ENCODE measurements around the gene UBE2E2.

UBE2E2 gene

GRCh38 chr3:23485922-23486321 lies 282.8 kb downstream of the UBE2E2 start:
- DNase-seq: no peak

- DNase-seq: no peak
These were observed 283.9 kb downstream of the UBE2E2 start for GRCh38 chr3:23487015-23487414.

- DNase-seq: no peak
These were observed 285.5 kb downstream of the UBE2E2 start for GRCh38 chr3:23488618-23489017.

GRCh38 chr3:23489300-23490158 lies 286.4 kb downstream of the UBE2E2 start:
- DNase-seq: no peak

GRCh38 chr3:23490459-23490858 lies 287.3 kb downstream of the UBE2E2 start:
- no peak for DNase-seq

GRCh38 chr3:23492057-23492456 lies 288.9 kb downstream of the UBE2E2 start:
- no peak for DNase-seq

GRCh38 chr3:23493889-23494288 lies 290.8 kb downstream of the UBE2E2 start:
- DNase-seq: no peak

GRCh38 chr3:23494967-23495366 lies 291.8 kb downstream of the UBE2E2 start:
- DNase-seq: no peak

- DNase-seq: no peak
These were observed 292.4 kb downstream of the UBE2E2 start for GRCh38 chr3:23495507-23495906.

- DNase-seq: no peak
These were observed 293.0 kb downstream of the UBE2E2 start for GRCh38 chr3:23496165-23496564.

GRCh38 chr3:23497156-23497555 lies 294.0 kb downstream of the UBE2E2 start:
- DNase-seq: no peak

- DNase-seq: no peak
These were observed 298.2 kb downstream of the UBE2E2 start for GRCh38 chr3:23501201-23501802.

- DNase-seq: no peak
These were observed 305.3 kb downstream of the UBE2E2 start for GRCh38 chr3:23508464-23508863.

- DNase-seq: no peak
These were observed 315.3 kb downstream of the UBE2E2 start for GRCh38 chr3:23518441-23518840.

- DNase-seq: no peak
These were observed 316.4 kb downstream of the UBE2E2 start for GRCh38 chr3:23519314-23520208.

- DNase-seq: no peak
These were observed 324.2 kb downstream of the UBE2E2 start for GRCh38 chr3:23527326-23527725.

- no peak for DNase-seq
These were observed 330.5 kb downstream of the UBE2E2 start for GRCh38 chr3:23533596-23533995.

- DNase-seq: no peak
These were observed 330.9 kb downstream of the UBE2E2 start for GRCh38 chr3:23533996-23534395.

- DNase-seq: no peak
These were observed 334.0 kb downstream of the UBE2E2 start for GRCh38 chr3:23537101-23537551.

- DNase-seq: no peak
These were observed 336.1 kb downstream of the UBE2E2 start for GRCh38 chr3:23539185-23539584.

GRCh38 chr3:23540600-23540999 lies 337.5 kb downstream of the UBE2E2 start:
- no peak for DNase-seq

GRCh38 chr3:23542079-23542478 lies 339.0 kb downstream of the UBE2E2 start:
- DNase-seq: no peak

GRCh38 chr3:23546181-23546580 lies 343.1 kb downstream of the UBE2E2 start:
- no peak for DNase-seq
